Activated CD4-positive, alpha-beta memory T cell treated with anti-CD3 and anti-CD28 coated beads, Interleukin-2, amount 10 ng/mL, durations not matched to agents 7 days and 5 days (primary cell): Measurements from ENCODE around the gene BMERB1. TPM values are rescaled to one million over a fixed set of nuclear protein-coding genes. Genes with fewer than 3 reads are reported as not detected.
"Not testable (repeated sequence)": the region's sequence is repeated elsewhere in the genome, so short reads cannot be mapped to it uniquely, and the experiment has no call there.

Experiments
- CTCF ChIA-PET: fragments of 350-600 bp; sonication (Branson Sonifier 250); formaldehyde crosslinking; loops from one replicate; lab custom pipeline; 2021; ENCODE audit warnings: antibody characterized with exemption, inconsistent platforms; lab: Charles Lee
- POLR2A ChIA-PET: fragments of 350-600 bp; sonication (Branson Sonifier 250); formaldehyde crosslinking; loops from one replicate; lab custom pipeline; 2021; ENCODE audit warnings: antibody characterized with exemption; lab: Charles Lee
- DNase-seq: peaks from one replicate; pipeline ENCODE4 v3.0.0-alpha.2; 2020
- H3K27ac Mint-ChIP-seq: one replicate; pipeline ENCODE4 v1.8.0; 2021; ENCODE audit warnings: mild to moderate bottlenecking, mixed read lengths
- H3K27me3 Mint-ChIP-seq: one replicate; pipeline ENCODE4 v1.8.0; 2021; ENCODE audit warnings: mixed read lengths
- H3K36me3 Mint-ChIP-seq: one replicate; pipeline ENCODE4 v1.8.0; 2021; ENCODE audit warnings: low read depth, mixed read lengths
- H3K4me1 Mint-ChIP-seq: one replicate; pipeline ENCODE4 v1.8.0; 2021; ENCODE audit warnings: mixed read lengths
- H3K4me3 Mint-ChIP-seq: one replicate; pipeline ENCODE4 v1.8.0; 2021; ENCODE audit warnings: mild to moderate bottlenecking, mixed read lengths
- H3K9me3 Mint-ChIP-seq: one replicate; pipeline ENCODE4 v1.8.0; 2021; ENCODE audit warnings: mixed read lengths
- total RNA-seq, 2 experiments: library from RNA; stranded (reverse); gene quantifications; one replicate each; pipeline ENCODE4 v1.2.3, GENCODE V29; 2021

BMERB1 gene
- total RNA-seq, 2 experiments from 2014 or later = 4.7 to 6.4 TPM

GRCh38 chr16:15548482-15548891 lies 114.1 kb downstream of the BMERB1 start:
- Mint-ChIP-seq H3K4me1 (peaks cover 4% of the 10 kb centered on the region), H3K27me3 (no peaks in the 10 kb centered on the region), H3K36me3 (no peaks in the 10 kb centered on the region), H3K27ac (no peak overlapping the region), H3K9me3 (no peaks in the 10 kb centered on the region), H3K4me3 (no peak overlapping the region)
- DNase-seq = no peak
- ChIA-PET POLR2A (no interaction called here), CTCF (interaction anchor here (1.2 kb wide), 1 partner anchor 75 kb away, joined by 3 read pairs; no protein-coding TSS in a partner anchor)

- Mint-ChIP-seq H3K36me3 (no peaks in the 10 kb centered on the region), H3K4me3 (no peak overlapping the region), H3K4me1 (peaks cover 4% of the 10 kb centered on the region), H3K27me3 (no peaks in the 10 kb centered on the region), H3K27ac (no peak overlapping the region), H3K9me3 (no peaks in the 10 kb centered on the region)
- ChIA-PET POLR2A (no interaction called here), CTCF (interaction anchor here (0.8 kb wide), 1 partner anchor 38 kb away, joined by 3 read pairs; no protein-coding TSS in a partner anchor)
- DNase-seq = no peak
Observed at GRCh38 chr16:15552507-15552906, 118.1 kb downstream of the BMERB1 start.

- CTCF ChIA-PET = no interaction called here
- Mint-ChIP-seq H3K36me3 (no peaks in the 10 kb centered on the region), H3K27ac (no peak overlapping the region), H3K4me3 (no peak overlapping the region), H3K4me1 (peaks cover 4% of the 10 kb centered on the region), H3K27me3 (no peaks in the 10 kb centered on the region), H3K9me3 (no peaks in the 10 kb centered on the region)
- POLR2A ChIA-PET = no interaction called here
- DNase-seq = no peak
Observed at GRCh38 chr16:15553313-15554088, 119.1 kb downstream of the BMERB1 start.

GRCh38 chr16:15556130-15556529 lies 121.7 kb downstream of the BMERB1 start:
- Mint-ChIP-seq H3K36me3 (no peaks in the 10 kb centered on the region), H3K9me3 (no peaks in the 10 kb centered on the region), H3K4me1 (peaks cover 2% of the 10 kb centered on the region), H3K27me3 (no peaks in the 10 kb centered on the region), H3K4me3 (no peak overlapping the region), H3K27ac (no peak overlapping the region)
- ChIA-PET CTCF (no interaction called here), POLR2A (no interaction called here)
- DNase-seq = no peak

GRCh38 chr16:15557258-15557657 lies 122.9 kb downstream of the BMERB1 start:
- Mint-ChIP-seq H3K27me3 (no peaks in the 10 kb centered on the region), H3K36me3 (no peaks in the 10 kb centered on the region), H3K27ac (no peak overlapping the region), H3K4me1 (no peaks in the 10 kb centered on the region), H3K4me3 (no peak overlapping the region), H3K9me3 (no peaks in the 10 kb centered on the region)
- ChIA-PET CTCF (no interaction called here), POLR2A (no interaction called here)
- no peak for DNase-seq

- no peaks in the 10 kb centered on the region for H3K36me3 Mint-ChIP-seq
- no peaks in the 10 kb centered on the region for H3K9me3 Mint-ChIP-seq
- POLR2A ChIA-PET = interaction anchor here (1.4 kb wide), 1 partner anchor 10 kb away, joined by 3 read pairs; no protein-coding TSS in a partner anchor
- H3K4me3 Mint-ChIP-seq = no peak overlapping the region
- no peak for DNase-seq
- CTCF ChIA-PET = no interaction called here
- no peaks in the 10 kb centered on the region for H3K4me1 Mint-ChIP-seq
- H3K27me3 Mint-ChIP-seq = no peaks in the 10 kb centered on the region
- H3K27ac Mint-ChIP-seq = no peak overlapping the region
Observed at GRCh38 chr16:15559176-15559575, 124.8 kb downstream of the BMERB1 start.

GRCh38 chr16:15564604-15565339 lies 130.4 kb downstream of the BMERB1 start:
- H3K27me3 Mint-ChIP-seq = no peaks in the 10 kb centered on the region
- no peaks in the 10 kb centered on the region for H3K4me1 Mint-ChIP-seq
- POLR2A ChIA-PET = no interaction called here
- CTCF ChIA-PET = no interaction called here
- peaks cover 2% of the 10 kb centered on the region for H3K36me3 Mint-ChIP-seq
- H3K9me3 Mint-ChIP-seq = no peaks in the 10 kb centered on the region
- H3K27ac Mint-ChIP-seq = no peak overlapping the region
- H3K4me3 Mint-ChIP-seq = no peak overlapping the region
- no peak for DNase-seq

- no peaks in the 10 kb centered on the region for H3K9me3 Mint-ChIP-seq
- CTCF ChIA-PET = no interaction called here
- no peak overlapping the region for H3K4me3 Mint-ChIP-seq
- peaks cover 2% of the 10 kb centered on the region for H3K36me3 Mint-ChIP-seq
- no peak for DNase-seq
- H3K27ac Mint-ChIP-seq = no peak overlapping the region
- H3K27me3 Mint-ChIP-seq = no peaks in the 10 kb centered on the region
- no peaks in the 10 kb centered on the region for H3K4me1 Mint-ChIP-seq
- POLR2A ChIA-PET = no interaction called here
Observed at GRCh38 chr16:15566095-15566494, 131.7 kb downstream of the BMERB1 start.

- POLR2A ChIA-PET = no interaction called here
- no peaks in the 10 kb centered on the region for H3K27me3 Mint-ChIP-seq
- peaks cover 2% of the 10 kb centered on the region for H3K36me3 Mint-ChIP-seq
- DNase-seq = no peak
- CTCF ChIA-PET = interaction anchor here (0.6 kb wide), 1 partner anchor 1703 kb away, joined by 3 read pairs; no protein-coding TSS in a partner anchor
- H3K27ac Mint-ChIP-seq = no peak overlapping the region
- H3K4me3 Mint-ChIP-seq = no peak overlapping the region
- H3K4me1 Mint-ChIP-seq = no peaks in the 10 kb centered on the region
- H3K9me3 Mint-ChIP-seq = no peaks in the 10 kb centered on the region
Observed at GRCh38 chr16:15567823-15568222, 133.4 kb downstream of the BMERB1 start.

GRCh38 chr16:15570666-15571065 lies 136.3 kb downstream of the BMERB1 start:
- H3K27me3 Mint-ChIP-seq, POLR2A ChIA-PET, H3K27ac Mint-ChIP-seq, H3K4me3 Mint-ChIP-seq, H3K9me3 Mint-ChIP-seq, H3K36me3 Mint-ChIP-seq, DNase-seq, H3K4me1 Mint-ChIP-seq, CTCF ChIA-PET: not testable (repeated sequence)

GRCh38 chr16:15571557-15571956 lies 137.2 kb downstream of the BMERB1 start:
- no peak overlapping the region for H3K4me3 Mint-ChIP-seq
- H3K27ac Mint-ChIP-seq = no peak overlapping the region
- H3K9me3 Mint-ChIP-seq = no peaks in the 10 kb centered on the region
- peaks cover 1% of the 10 kb centered on the region for H3K4me1 Mint-ChIP-seq
- H3K27me3 Mint-ChIP-seq = no peaks in the 10 kb centered on the region
- H3K36me3 Mint-ChIP-seq = peaks cover 4% of the 10 kb centered on the region
- ChIA-PET CTCF (no interaction called here), POLR2A (no interaction called here)
- DNase-seq = no peak

- peaks cover 1% of the 10 kb centered on the region for H3K4me1 Mint-ChIP-seq
- peaks cover 4% of the 10 kb centered on the region for H3K36me3 Mint-ChIP-seq
- CTCF ChIA-PET = no interaction called here
- no peaks in the 10 kb centered on the region for H3K27me3 Mint-ChIP-seq
- DNase-seq = no peak
- no peak overlapping the region for H3K4me3 Mint-ChIP-seq
- peaks cover 4% of the 10 kb centered on the region for H3K9me3 Mint-ChIP-seq
- POLR2A ChIA-PET = no interaction called here
- no peak overlapping the region for H3K27ac Mint-ChIP-seq
Observed at GRCh38 chr16:15572329-15573001, 138.1 kb downstream of the BMERB1 start.

GRCh38 chr16:15573274-15573895 lies 139.0 kb downstream of the BMERB1 start:
- DNase-seq = no peak
- CTCF ChIA-PET = no interaction called here
- no peak overlapping the region for H3K4me3 Mint-ChIP-seq
- no peaks in the 10 kb centered on the region for H3K27me3 Mint-ChIP-seq
- no peak overlapping the region for H3K27ac Mint-ChIP-seq
- POLR2A ChIA-PET = no interaction called here
- peaks cover 1% of the 10 kb centered on the region for H3K4me1 Mint-ChIP-seq
- H3K9me3 Mint-ChIP-seq = peaks cover 6% of the 10 kb centered on the region
- H3K36me3 Mint-ChIP-seq = peaks cover 4% of the 10 kb centered on the region
